ENCODE results near the gene KLHDC10.
"Not testable (repeated sequence)": the region's sequence is repeated elsewhere in the genome, so short reads cannot be mapped to it uniquely, and the experiment has no call there.

The KLHDC10 gene

DNA sequence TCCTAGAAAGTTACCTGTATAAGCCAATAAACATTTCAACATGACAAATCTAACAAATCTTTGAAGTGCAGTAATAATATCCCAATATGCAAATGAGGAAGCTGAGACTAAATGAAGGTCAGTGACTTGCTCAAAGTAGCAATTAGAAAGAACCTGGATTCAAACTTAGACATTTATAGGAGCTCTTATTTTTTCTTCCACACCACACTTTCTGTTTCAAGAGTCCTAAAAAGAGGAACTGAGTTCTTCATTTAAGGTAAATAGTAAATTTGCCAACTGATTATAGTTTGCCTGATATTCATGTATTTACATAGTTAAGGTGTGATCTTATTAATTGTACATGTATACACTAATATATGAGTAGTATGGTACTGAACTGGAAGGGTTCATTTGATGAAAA, 44.0 kb downstream of the KLHDC10 start:
- H3K27ac ChIP-seq: no peak overlapping the region
- CTCF ChIA-PET: no interaction called here
- no peak for DNase-seq (ENCODE audit: low spot score)
- TF ChIP-seq, protein P1, sequence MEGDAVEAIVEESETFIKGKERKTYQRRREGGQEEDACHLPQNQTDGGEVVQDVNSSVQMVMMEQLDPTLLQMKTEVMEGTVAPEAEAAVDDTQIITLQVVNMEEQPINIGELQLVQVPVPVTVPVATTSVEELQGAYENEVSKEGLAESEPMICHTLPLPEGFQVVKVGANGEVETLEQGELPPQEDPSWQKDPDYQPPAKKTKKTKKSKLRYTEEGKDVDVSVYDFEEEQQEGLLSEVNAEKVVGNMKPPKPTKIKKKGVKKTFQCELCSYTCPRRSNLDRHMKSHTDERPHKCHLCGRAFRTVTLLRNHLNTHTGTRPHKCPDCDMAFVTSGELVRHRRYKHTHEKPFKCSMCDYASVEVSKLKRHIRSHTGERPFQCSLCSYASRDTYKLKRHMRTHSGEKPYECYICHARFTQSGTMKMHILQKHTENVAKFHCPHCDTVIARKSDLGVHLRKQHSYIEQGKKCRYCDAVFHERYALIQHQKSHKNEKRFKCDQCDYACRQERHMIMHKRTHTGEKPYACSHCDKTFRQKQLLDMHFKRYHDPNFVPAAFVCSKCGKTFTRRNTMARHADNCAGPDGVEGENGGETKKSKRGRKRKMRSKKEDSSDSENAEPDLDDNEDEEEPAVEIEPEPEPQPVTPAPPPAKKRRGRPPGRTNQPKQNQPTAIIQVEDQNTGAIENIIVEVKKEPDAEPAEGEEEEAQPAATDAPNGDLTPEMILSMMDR (conservative IDR thresholded peaks at IDR 0.05; ENCODE audit: low read depth): no peak
- POLR2A ChIA-PET (ENCODE audit: low non-redundant PET): no interaction called here

DNA sequence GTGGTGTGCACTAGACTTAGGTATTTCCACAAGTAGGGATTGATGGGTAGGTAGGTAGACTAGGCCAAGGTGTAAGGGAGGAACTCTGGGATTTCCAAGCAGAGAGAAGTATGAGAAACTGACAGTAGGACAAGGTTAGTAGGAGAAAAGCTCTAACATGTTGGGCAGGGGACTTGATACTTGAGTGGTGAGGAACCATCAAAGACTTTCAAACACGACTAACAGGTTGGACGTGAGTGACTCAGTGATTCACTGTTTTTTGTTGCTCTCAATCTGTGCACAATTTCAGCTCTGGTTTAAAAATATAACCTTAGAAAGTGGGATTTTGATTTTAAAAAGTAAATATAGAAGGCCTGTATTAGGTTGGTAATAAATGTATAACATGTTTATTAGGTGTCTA, 44.4 kb downstream of the KLHDC10 start:
- CTCF ChIA-PET: no interaction called here
- POLR2A ChIA-PET (ENCODE audit: low non-redundant PET): no interaction called here
- TF ChIP-seq, protein P1 (conservative IDR thresholded peaks at IDR 0.05; ENCODE audit: low read depth): no peak
- no peak overlapping the region for H3K27ac ChIP-seq
- peak; percentile 7 for DNase-seq (ENCODE audit: low spot score)

DNA sequence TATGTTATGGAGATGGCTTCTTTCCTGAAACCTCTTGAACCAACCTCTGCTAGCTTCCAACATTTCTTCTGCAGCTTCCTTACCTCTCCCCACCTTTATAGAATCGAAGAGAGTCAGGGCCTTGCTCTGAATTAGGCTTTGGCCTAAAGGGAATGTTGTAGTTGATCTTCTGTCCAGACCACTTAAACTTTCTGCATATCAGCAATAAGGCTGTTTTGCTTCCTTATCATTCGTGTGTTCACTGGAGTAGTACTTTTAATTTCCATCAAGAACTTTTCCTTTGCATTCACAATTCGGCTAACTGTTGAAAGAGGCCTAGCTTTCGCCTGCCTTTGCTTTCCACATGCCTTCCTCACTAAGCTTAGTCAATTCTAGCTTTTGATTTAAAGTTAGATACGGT, 48.0 kb downstream of the KLHDC10 start:
- DNase-seq (ENCODE audit: low spot score): no peak
- ChIA-PET POLR2A (ENCODE audit: low non-redundant PET) (no interaction called here), CTCF (interaction anchor here (0.7 kb wide), 1 partner anchor 22 kb away, joined by 3 read pairs; no protein-coding TSS in a partner anchor)
- H3K27ac ChIP-seq: no peak overlapping the region
- TF ChIP-seq, protein P1 (conservative IDR thresholded peaks at IDR 0.05; ENCODE audit: low read depth): no peak

DNA sequence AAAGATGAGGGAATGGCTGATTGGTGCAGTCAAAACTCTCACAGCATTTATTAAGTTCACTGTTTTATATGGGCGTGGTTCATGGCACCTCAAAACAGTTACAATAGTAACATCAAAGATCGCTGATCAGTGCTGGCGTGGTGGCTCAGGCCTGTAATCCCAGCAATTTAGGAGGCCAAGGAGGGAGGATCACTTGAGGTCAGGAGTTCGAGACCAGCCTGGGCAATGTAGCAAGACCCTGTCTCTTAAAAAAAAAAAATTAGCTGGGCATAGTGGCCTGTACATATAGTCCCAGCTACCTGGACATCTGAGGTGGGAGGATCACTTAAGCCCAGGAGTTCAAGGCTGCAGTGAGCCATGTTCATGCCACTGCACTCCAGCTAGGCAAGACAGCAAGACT, 48.5 kb downstream of the KLHDC10 start:
- ChIA-PET POLR2A (ENCODE audit: low non-redundant PET) (no interaction called here), CTCF (interaction anchor here (0.7 kb wide), 2 partner anchors 22 to 49 kb away, joined by 3 to 4 read pairs; no protein-coding TSS in a partner anchor)
- TF ChIP-seq, protein P1 (conservative IDR thresholded peaks at IDR 0.05; ENCODE audit: low read depth): no peak
- no peak overlapping the region for H3K27ac ChIP-seq
- no peak for DNase-seq (ENCODE audit: low spot score)

DNA sequence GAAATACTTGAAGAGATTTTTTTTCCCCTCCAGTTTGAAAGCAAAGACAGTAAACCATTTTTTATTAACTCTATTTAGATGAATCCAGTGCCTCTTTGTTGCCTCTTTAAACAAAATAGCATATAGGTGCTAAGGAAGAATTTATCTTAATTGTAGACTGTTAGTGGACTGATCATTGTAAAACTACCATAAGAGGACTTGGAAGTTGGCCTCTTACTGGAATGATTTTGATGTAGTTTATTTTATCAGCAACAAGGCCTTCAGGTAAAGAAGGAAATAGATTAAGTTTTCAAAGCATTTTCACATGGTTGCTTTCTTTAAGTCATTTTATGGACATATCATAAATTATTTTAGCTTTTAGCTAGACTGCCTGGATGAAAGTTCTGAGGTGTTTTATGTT, 53.2 kb downstream of the KLHDC10 start:
- ChIA-PET CTCF (no interaction called here), POLR2A (ENCODE audit: low non-redundant PET) (no interaction called here)
- no peak overlapping the region for H3K27ac ChIP-seq
- no peak for DNase-seq (ENCODE audit: low spot score)
- TF ChIP-seq, protein P1 (conservative IDR thresholded peaks at IDR 0.05; ENCODE audit: low read depth): no peak

DNA sequence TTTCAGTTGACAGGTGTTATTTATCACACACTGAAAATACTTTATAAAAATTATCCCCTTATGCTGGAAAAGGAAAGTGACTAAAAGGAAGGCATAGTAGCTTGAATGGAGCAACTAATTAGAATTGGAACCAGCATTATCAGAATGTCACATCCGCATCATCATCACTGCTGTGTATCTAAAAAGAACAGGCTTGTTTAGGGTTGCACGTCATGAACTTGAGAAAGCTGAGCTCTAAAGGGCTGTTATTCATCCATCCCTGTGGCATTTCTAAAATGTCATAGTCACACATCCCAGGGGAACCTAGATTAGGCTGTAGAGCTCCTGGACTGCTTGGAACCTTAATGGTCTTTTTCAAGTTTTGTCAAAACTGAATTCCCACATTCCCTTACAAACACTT, 54.4 kb downstream of the KLHDC10 start:
- TF ChIP-seq, protein P1 (conservative IDR thresholded peaks at IDR 0.05; ENCODE audit: low read depth): no peak
- no peak overlapping the region for H3K27ac ChIP-seq
- CTCF ChIA-PET: no interaction called here
- no peak for DNase-seq (ENCODE audit: low spot score)
- POLR2A ChIA-PET (ENCODE audit: low non-redundant PET): no interaction called here

DNA sequence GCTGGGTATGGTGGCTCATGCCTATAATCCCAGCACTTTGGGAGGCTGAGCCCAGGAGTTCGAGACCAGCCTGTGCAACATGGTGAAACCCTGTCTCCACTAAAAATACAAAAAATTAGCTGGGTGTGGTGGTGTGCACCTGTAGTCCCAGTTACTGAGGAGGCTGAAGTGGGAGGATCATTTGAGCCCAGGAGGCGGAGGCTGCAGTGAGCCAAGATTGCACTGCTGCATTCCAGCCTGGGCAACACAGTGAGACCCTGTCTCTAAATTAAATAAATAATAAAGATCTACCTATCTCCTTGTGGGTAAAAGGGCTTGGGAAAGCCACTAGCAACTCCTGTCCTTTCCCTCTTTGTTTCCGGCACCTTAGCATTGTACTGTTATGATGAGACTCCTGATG, 56.5 kb downstream of the KLHDC10 start:
- POLR2A ChIA-PET (ENCODE audit: low non-redundant PET); DNase-seq (ENCODE audit: low spot score); H3K27ac ChIP-seq: not testable (repeated sequence)
- CTCF ChIA-PET: interaction anchor here (0.7 kb wide), 1 partner anchor 48 kb away, joined by 3 read pairs; no protein-coding TSS in a partner anchor

Data from RWPE1 (cell line).